ENCODE data around the gene EPN3.

DNA sequence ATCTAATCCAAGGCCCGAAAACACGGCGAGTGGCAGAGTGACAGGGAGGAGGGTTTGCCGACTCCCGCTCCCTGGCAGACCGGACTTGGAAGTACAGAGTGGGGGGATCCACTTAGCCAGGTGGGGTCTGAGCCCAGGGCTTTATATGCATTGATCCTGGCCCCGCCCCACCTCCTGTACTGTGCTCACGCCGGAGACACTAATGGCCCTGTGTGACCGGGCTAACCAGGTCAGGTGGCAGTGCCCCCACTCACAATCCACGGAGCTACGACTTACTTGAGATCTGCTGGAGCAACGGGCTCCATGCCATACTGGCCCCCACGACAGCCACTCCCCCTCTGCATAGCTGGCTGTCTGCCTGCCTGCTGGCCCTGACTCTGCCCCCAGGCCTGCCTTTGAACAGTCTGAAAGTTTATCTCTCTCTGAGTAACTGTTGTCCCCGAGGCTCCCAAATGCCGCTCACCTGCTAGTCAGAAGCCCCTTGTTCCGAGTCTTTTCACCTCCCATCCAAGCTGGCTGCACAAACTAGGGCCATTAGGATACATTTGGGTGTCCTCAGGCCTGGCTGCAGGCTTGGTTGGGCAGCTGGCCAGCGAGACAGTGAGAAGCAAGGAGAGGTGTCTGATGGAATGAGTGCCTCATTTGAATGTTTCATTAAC, 56.0 kb downstream of the EPN3 start:
- TF ChIP-seq, protein P1, sequence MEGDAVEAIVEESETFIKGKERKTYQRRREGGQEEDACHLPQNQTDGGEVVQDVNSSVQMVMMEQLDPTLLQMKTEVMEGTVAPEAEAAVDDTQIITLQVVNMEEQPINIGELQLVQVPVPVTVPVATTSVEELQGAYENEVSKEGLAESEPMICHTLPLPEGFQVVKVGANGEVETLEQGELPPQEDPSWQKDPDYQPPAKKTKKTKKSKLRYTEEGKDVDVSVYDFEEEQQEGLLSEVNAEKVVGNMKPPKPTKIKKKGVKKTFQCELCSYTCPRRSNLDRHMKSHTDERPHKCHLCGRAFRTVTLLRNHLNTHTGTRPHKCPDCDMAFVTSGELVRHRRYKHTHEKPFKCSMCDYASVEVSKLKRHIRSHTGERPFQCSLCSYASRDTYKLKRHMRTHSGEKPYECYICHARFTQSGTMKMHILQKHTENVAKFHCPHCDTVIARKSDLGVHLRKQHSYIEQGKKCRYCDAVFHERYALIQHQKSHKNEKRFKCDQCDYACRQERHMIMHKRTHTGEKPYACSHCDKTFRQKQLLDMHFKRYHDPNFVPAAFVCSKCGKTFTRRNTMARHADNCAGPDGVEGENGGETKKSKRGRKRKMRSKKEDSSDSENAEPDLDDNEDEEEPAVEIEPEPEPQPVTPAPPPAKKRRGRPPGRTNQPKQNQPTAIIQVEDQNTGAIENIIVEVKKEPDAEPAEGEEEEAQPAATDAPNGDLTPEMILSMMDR (conservative IDR thresholded peaks at IDR 0.05): no peak
- no peak for TF ChIP-seq EZH2 (IDR thresholded peaks at IDR 0.05; ENCODE audit: low read depth)
